Progenitor cell of endocrine pancreas (in vitro differentiated cells): ENCODE results near the gene LRRC73. TPM values are rescaled to one million over a fixed set of nuclear protein-coding genes. Genes with fewer than 3 reads are reported as not detected.

ENCODE experiments used
- DNase-seq: peaks from one replicate; pipeline ENCODE4 v3.0.0; 2021; ENCODE audit warnings: low spot score; ENCODE audit not compliant: unreplicated experiment
- H3K27ac Mint-ChIP-seq: 2 replicates; pipeline ENCODE4 v1.8.0; 2021; ENCODE audit warnings: mild to moderate bottlenecking, moderate library complexity, mixed read lengths
- H3K27me3 Mint-ChIP-seq: 2 replicates; pipeline ENCODE4 v1.8.0; 2021; ENCODE audit warnings: mixed read lengths
- H3K36me3 Mint-ChIP-seq: 2 replicates; pipeline ENCODE4 v1.8.0; 2022; ENCODE audit warnings: mixed read lengths; ENCODE audit not compliant: insufficient read depth
- H3K4me1 Mint-ChIP-seq: 2 replicates; pipeline ENCODE4 v1.8.0; 2021; ENCODE audit warnings: low read depth, mixed read lengths
- H3K4me3 Mint-ChIP-seq: 2 replicates; pipeline ENCODE4 v1.8.0; 2021; ENCODE audit warnings: low read depth, mild to moderate bottlenecking, moderate library complexity, mixed read lengths
- H3K9me3 Mint-ChIP-seq: 2 replicates; pipeline ENCODE4 v1.8.0; 2021; ENCODE audit warnings: low read depth, mixed read lengths
- total RNA-seq: library from RNA; stranded (reverse); gene quantifications from 2 replicates; pipeline ENCODE4 v1.2.1, GENCODE V29; 2021
- TF ChIP-seq, protein P1 (sequence below): fragments of 200-600 bp; sonication (generic); IDR thresholded peaks from one replicate; pipeline ENCODE4 v1.5.0; 2021; ENCODE audit warnings: antibody characterized with exemption, mild to moderate bottlenecking; ENCODE audit not compliant: unreplicated experiment

The LRRC73 gene
- total RNA-seq, 1 donor from 2014 or later: 1.5 TPM

DNA sequence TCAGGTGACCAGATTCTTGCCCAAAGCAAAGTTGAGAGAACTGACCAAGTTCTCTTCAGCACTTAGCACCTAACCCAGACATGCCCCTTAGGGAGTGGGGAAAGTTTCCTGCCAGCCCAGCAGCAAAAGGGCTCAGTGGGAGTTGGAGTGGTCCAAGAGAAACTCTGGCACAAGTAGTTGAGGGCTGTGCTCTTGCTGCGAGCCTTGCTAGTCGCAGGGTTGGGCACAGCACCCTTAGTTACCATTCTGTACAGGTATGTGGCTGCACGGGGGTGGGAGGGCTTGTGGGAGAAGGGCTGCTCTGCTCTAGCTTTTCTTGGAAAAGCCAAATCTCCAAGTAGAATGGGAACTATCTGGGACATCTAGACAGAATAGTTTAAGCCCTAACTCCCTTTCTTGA lies 13.1 kb upstream of the LRRC73 start:
- H3K36me3 Mint-ChIP-seq: peaks cover 19% of the 10 kb centered on the region

DNA sequence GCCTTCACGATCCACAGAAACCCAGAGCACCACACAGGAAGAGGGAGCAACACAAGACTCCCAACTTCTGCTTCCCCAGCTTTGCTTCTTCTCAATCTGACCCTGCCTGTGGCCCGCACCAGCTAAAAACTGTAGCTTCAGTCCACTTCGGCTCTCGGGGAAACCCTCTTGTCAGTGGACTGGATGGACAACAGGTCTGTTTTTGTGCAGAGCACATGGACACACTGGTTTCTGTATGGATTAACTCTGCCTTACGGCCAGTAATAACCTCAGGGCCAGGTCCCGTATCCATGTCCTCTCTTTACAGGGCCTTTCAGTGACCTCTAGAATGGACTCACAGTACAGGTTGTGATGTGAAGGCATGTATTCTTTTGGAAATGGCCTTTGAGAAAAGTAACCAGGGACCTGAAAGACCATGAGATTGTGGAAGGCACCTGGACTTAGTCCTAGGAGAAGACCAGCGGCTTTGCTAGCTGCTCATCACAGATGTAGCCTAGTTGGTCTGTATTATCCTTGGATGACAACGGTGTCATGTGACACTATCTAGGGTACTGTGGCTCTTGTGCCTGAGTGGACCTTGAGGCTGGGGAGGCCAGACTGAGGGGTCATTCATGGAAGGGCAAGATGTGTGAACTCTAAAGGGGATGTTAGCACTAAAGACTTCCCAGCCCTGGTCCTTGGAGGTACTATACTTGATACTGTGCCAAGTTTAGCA lies 12.6 kb upstream of the LRRC73 start:
- H3K27ac Mint-ChIP-seq: peak overlapping the region; percentile 9
- peaks cover 19% of the 10 kb centered on the region for H3K36me3 Mint-ChIP-seq
- no peaks in the 10 kb centered on the region for H3K9me3 Mint-ChIP-seq
- no peak overlapping the region for H3K4me3 Mint-ChIP-seq
- H3K4me1 Mint-ChIP-seq: no peaks in the 10 kb centered on the region
- H3K27me3 Mint-ChIP-seq: no peaks in the 10 kb centered on the region
- no peak for DNase-seq
- TF ChIP-seq, protein P1, sequence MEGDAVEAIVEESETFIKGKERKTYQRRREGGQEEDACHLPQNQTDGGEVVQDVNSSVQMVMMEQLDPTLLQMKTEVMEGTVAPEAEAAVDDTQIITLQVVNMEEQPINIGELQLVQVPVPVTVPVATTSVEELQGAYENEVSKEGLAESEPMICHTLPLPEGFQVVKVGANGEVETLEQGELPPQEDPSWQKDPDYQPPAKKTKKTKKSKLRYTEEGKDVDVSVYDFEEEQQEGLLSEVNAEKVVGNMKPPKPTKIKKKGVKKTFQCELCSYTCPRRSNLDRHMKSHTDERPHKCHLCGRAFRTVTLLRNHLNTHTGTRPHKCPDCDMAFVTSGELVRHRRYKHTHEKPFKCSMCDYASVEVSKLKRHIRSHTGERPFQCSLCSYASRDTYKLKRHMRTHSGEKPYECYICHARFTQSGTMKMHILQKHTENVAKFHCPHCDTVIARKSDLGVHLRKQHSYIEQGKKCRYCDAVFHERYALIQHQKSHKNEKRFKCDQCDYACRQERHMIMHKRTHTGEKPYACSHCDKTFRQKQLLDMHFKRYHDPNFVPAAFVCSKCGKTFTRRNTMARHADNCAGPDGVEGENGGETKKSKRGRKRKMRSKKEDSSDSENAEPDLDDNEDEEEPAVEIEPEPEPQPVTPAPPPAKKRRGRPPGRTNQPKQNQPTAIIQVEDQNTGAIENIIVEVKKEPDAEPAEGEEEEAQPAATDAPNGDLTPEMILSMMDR: no peak

More for the DNA sequence above, 13.1 kb upstream of the LRRC73 start:
- no peaks in the 10 kb centered on the region for H3K4me1 Mint-ChIP-seq
- no peak overlapping the region for H3K4me3 Mint-ChIP-seq
- no peak for DNase-seq
- no peaks in the 10 kb centered on the region for H3K27me3 Mint-ChIP-seq
- no peak overlapping the region for H3K27ac Mint-ChIP-seq
- TF ChIP-seq, protein P1: no peak
- H3K9me3 Mint-ChIP-seq: no peaks in the 10 kb centered on the region

DNA sequence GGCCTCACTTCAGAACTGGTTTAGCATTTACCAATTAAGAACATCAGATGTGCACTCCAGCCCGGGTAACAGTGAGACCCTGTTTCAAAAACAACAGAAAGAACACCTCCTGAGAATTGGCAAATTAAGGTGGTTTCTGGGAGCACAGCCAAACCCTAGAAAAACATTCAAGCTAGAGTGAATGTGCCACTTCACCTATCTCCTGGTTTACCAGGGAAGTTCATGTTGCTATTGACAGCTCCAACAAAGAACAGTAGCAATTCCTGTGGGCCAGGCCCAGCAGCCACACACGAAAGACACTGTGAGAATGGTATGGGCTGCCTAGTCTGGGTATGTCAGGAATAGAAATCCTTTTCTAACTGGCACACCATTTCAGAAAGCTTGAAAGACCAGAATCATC lies 11.7 kb upstream of the LRRC73 start:
- Mint-ChIP-seq H3K4me3 (no peak overlapping the region), H3K4me1 (no peaks in the 10 kb centered on the region), H3K27me3 (no peaks in the 10 kb centered on the region), H3K36me3 (peaks cover 16% of the 10 kb centered on the region), H3K27ac (no peak overlapping the region), H3K9me3 (no peaks in the 10 kb centered on the region)
- TF ChIP-seq, protein P1: no peak
- no peak for DNase-seq

DNA sequence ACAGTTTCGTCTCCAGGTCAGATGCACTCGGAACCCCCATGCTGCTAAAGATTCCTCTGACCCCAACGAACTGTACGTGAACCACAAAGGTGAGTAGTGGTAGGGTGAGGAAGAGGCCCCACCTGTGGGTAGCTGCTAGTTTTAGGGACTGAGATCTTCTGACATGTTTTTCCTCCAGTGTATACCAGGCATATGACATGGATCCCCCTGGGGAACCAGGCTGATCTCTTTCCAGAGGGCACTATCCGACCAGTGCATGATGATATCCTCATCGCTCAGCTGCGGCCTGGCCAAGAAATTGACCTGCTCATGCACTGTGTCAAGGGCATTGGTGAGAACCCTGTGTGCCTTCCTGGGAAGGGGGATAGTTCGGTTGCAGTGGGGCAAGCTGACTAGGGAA lies 10.0 kb upstream of the LRRC73 start:
- Mint-ChIP-seq H3K4me1 (peaks cover 13% of the 10 kb centered on the region), H3K36me3 (peaks cover 14% of the 10 kb centered on the region)
- TF ChIP-seq, protein P1: no peak

DNA sequence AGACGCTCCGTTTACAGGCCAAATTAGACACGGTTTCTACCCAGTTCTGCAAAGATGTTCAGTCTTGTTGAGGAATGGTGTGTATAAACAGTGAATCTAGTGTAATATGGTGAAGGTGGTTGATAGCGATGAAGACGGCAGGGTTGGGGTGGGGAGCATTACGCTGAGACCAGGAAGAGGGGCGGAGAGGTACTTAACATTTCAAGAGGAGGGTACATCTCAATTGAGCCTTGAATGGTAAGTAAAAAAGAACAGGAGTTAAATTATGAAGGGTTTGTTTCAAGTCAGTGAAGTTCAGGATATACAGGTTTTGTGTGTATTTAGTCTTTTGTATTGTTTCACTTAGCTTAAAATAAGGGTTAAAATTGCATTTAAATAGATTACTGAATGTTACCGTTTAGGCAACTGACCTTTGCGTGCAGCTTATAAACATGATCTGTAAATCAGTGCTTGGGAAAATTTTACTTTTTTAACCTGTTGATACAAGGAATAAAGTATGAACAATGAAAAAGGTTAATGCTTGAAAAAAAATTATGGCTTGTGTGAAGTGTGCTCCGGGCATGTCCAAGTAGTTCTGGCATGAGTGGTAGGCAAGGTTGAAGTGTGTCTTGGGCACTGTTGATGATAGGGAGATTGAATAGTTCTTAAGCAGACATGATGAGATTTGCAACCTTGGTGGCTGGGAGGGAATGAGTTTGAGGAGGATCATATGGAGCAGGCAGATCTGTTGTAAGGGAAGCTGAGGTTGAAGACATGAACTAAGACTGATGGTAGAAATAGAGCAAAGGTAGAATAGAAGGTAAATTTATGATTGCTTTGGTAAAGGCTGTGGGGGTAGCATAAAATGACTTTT lies 7.6 kb upstream of the LRRC73 start:
- no peak overlapping the region for H3K4me3 Mint-ChIP-seq
- no peaks in the 10 kb centered on the region for H3K9me3 Mint-ChIP-seq
- H3K4me1 Mint-ChIP-seq: peaks cover 14% of the 10 kb centered on the region
- TF ChIP-seq, protein P1: no peak
- no peak for DNase-seq
- H3K27ac Mint-ChIP-seq: no peak overlapping the region
- H3K27me3 Mint-ChIP-seq: no peaks in the 10 kb centered on the region
- H3K36me3 Mint-ChIP-seq: peaks cover 19% of the 10 kb centered on the region

More for the DNA sequence above, 10.0 kb upstream of the LRRC73 start:
- Mint-ChIP-seq H3K27me3 (no peaks in the 10 kb centered on the region), H3K4me3 (no peak overlapping the region), H3K27ac (no peak overlapping the region), H3K9me3 (no peaks in the 10 kb centered on the region)
- no peak for DNase-seq
